A673 (cell line): ENCODE data around the gene MTHFD1L. TPM values are rescaled to one million over a fixed set of nuclear protein-coding genes. Genes with fewer than 3 reads are reported as not detected.

Source experiments
- BruUV-seq: library from RNA; stranded (reverse); fragments of 400-500 nt; replicated peaks from 2 replicates; lab custom pipeline; 2021; lab: Mats Ljungman, UMichigan
- CTCF ChIA-PET: fragments of 300-600 bp; sonication (Branson Sonifier 250); formaldehyde crosslinking; loops from one replicate; lab custom pipeline; 2022; ENCODE audit warnings: antibody characterized with exemption; lab: Charles Lee
- POLR2A ChIA-PET: fragments of 300-600 bp; sonication (Branson Sonifier 250); formaldehyde crosslinking; loops from one replicate; lab custom pipeline; 2022; ENCODE audit warnings: antibody characterized with exemption; ENCODE audit not compliant: low non-redundant PET; lab: Charles Lee
- DNase-seq: peaks from one replicate; pipeline ENCODE4 v3.0.0-alpha.2; 2015; ENCODE audit warnings: low spot score
- H3K27ac ChIP-seq: fragments of 200-600 bp; sonication (generic); 2 replicates; pipeline ENCODE4 v1.5.1; 2016; ENCODE audit warnings: mixed run types, low read depth, mild to moderate bottlenecking, mixed read lengths, antibody characterized with exemption, low read length; ENCODE audit not compliant: poor library complexity, severe bottlenecking
- H3K27me3 ChIP-seq: fragments of 200-600 bp; sonication (generic); replicated peaks from 2 replicates; pipeline ENCODE4 v1.6.1; 2017; ENCODE audit warnings: mixed run types, low read depth, mild to moderate bottlenecking, mixed read lengths, antibody characterized with exemption, low read length; ENCODE audit not compliant: insufficient read depth, poor library complexity
- H3K36me3 ChIP-seq: fragments of 200-600 bp; sonication (generic); 2 replicates; pipeline ENCODE4 v1.6.1; 2016; ENCODE audit warnings: mixed run types, mild to moderate bottlenecking, mixed read lengths, antibody characterized with exemption, low read length; ENCODE audit not compliant: insufficient read depth, poor library complexity, severe bottlenecking
- H3K4me1 ChIP-seq: fragments of 200-600 bp; sonication (generic); 2 replicates; pipeline ENCODE4 v1.6.1; 2017; ENCODE audit warnings: mixed run types, mild to moderate bottlenecking, mixed read lengths, antibody characterized with exemption, low read length; ENCODE audit not compliant: insufficient read depth, poor library complexity, severe bottlenecking
- H3K4me3 ChIP-seq: fragments of 200-600 bp; sonication (generic); 2 replicates; pipeline ENCODE4 v1.5.1; 2016; ENCODE audit warnings: low read depth, mixed run types, mild to moderate bottlenecking, mixed read lengths, low read length; ENCODE audit not compliant: poor library complexity, severe bottlenecking
- H3K9me3 ChIP-seq: fragments of 200-600 bp; sonication (generic); 2 replicates; pipeline ENCODE4 v1.6.1; 2016; ENCODE audit warnings: mixed run types, low read depth, mild to moderate bottlenecking, mixed read lengths, antibody characterized with exemption, low read length; ENCODE audit not compliant: poor library complexity, severe bottlenecking
- EZH2 ChIP-seq: fragments of 200-600 bp; sonication (generic); IDR thresholded peaks from 2 replicates; pipeline ENCODE4 v1.6.1; 2017; ENCODE audit warnings: borderline replicate concordance, low read depth, mild to moderate bottlenecking, mixed read lengths, antibody characterized with exemption, low read length; ENCODE audit not compliant: poor library complexity, severe bottlenecking
- intact Hi-C: fragments of 100-400 bp; cut with micrococcal nuclease; formaldehyde crosslinking; loops from one replicate; pipeline ENCODE4 v1.10.0; 2022; ENCODE audit not compliant: unreplicated experiment
- total RNA-seq: library from RNA; stranded (reverse); gene quantifications from 2 replicates; pipeline ENCODE4 v1.2.3, GENCODE V29; 2021
- TF ChIP-seq, protein P1 (sequence below): fragments of 300-800, 200-600 bp; sonication (generic); conservative IDR thresholded peaks from 2 replicates; pipeline ENCODE4 v1.5.1; 2017; ENCODE audit warnings: low read depth, mild to moderate bottlenecking, antibody characterized with exemption, low read length, moderate library complexity, mixed read lengths

Gene MTHFD1L
- total RNA-seq, 1 experiment from 2014 or later: 78.7 TPM

DNA sequence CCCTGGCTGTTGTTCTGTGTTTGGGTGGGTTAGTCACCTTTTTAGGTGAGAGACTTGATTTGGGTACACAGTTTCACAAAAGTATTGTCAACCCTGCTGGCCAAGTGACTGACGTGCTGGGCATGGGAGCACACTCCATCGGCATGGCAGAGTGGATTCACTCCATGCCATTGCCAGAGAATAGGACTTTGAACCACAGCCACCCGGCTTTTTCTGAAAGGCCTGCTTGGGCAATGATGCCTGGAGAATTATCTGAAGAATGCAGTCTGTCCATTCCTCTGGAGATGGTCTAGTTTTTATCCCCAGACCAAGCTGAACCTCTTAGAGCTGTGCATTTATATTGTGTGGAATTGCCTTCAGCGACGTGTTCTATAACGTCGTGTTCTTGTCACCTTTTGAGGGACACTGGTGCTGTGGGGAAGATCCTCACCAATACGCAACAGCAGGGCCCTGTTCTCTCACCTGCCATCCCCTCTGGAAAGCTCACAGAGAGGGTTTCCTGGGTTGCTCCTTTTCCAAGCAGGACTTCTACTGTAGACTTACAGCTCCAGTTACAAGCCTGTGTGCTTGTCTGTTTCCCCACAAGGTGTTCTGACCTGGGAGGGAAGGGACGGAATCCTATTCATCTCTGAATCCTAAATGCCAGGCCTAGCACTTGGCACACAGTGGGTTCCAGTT lies 190.9 kb downstream of the MTHFD1L start:
- POLR2A ChIA-PET: no interaction called here
- Histone ChIP-seq H3K4me1 (peaks cover 8% of the 10 kb centered on the region), H3K36me3 (peaks cover 4% of the 10 kb centered on the region), H3K27me3 (no peaks in the 10 kb centered on the region), H3K9me3 (no peaks in the 10 kb centered on the region), H3K4me3 (no peak overlapping the region), H3K27ac (no peak overlapping the region)
- CTCF ChIA-PET: no interaction called here
- no TSS peak for BruUV-seq
- no peak for DNase-seq
- no peak for TF ChIP-seq EZH2
- TF ChIP-seq, protein P1, sequence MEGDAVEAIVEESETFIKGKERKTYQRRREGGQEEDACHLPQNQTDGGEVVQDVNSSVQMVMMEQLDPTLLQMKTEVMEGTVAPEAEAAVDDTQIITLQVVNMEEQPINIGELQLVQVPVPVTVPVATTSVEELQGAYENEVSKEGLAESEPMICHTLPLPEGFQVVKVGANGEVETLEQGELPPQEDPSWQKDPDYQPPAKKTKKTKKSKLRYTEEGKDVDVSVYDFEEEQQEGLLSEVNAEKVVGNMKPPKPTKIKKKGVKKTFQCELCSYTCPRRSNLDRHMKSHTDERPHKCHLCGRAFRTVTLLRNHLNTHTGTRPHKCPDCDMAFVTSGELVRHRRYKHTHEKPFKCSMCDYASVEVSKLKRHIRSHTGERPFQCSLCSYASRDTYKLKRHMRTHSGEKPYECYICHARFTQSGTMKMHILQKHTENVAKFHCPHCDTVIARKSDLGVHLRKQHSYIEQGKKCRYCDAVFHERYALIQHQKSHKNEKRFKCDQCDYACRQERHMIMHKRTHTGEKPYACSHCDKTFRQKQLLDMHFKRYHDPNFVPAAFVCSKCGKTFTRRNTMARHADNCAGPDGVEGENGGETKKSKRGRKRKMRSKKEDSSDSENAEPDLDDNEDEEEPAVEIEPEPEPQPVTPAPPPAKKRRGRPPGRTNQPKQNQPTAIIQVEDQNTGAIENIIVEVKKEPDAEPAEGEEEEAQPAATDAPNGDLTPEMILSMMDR: no peak
- intact Hi-C loops: no loop called here

DNA sequence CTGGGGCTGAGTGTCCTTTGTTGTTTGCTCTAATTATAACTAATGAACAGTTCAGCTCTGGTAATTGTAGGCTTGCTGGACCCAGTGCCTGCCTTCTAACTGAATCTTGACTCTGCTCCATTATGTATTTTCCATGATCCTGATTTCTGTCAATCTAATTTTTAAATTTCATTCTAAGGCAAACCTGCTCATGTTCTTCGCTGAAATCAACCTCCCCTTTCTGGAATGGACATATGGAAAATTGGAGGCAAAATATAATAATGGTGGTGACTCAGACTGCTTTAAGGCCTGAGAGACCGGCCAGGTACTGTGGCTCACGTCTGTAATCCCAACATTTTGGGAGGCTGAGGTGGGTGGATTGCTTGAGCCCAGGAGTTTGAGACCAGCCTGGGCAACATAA lies 191.6 kb downstream of the MTHFD1L start:
- BruUV-seq: no TSS peak
- intact Hi-C loops: no loop called here
- Histone ChIP-seq H3K36me3 (no peaks in the 10 kb centered on the region), H3K4me1 (peaks cover 8% of the 10 kb centered on the region), H3K4me3 (no peak overlapping the region), H3K9me3 (no peaks in the 10 kb centered on the region), H3K27me3 (no peaks in the 10 kb centered on the region), H3K27ac (no peak overlapping the region)
- TF ChIP-seq, protein P1: no peak
- TF ChIP-seq EZH2: no peak
- no peak for DNase-seq
- ChIA-PET CTCF (no interaction called here), POLR2A (no interaction called here)

DNA sequence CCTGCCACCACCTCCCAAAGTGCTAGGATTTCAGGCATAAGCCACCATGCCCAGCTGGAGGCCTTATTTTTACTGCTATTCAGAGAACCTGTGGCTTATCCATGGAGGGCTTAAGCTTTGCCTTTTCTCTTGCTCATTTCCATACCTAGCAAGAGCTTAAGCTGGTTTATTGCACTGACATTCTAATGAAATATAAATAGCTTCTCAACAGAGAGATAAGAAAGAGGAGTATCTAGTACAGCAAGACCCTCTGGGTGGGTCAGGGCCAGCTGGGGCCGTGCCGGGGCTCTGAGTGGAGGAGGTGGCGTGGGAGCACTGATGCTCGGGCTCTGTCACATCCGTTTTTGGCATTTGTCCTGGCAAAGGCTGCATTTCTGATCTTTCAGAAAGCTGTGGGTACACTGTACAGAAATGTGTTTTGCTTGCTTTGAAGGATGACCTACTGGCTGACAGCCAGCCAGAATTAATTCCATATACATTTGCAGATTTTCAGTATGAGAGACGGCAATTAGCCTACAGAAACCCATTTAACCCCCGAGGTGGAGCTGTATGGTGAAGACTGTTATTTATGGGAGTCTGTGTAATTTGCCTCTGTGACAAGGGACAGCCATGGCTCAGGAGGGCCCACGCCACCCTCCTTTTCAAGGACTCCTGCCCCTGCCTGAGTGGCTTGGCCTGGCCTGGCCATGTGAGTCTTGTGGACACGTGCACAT lies 192.7 kb downstream of the MTHFD1L start:
- Histone ChIP-seq H3K9me3 (no peaks in the 10 kb centered on the region), H3K27me3 (no peaks in the 10 kb centered on the region), H3K36me3 (no peaks in the 10 kb centered on the region), H3K27ac (no peak overlapping the region), H3K4me3 (no peak overlapping the region), H3K4me1 (peaks cover 8% of the 10 kb centered on the region)
- intact Hi-C loops: no loop called here
- no TSS peak for BruUV-seq
- no peak for DNase-seq
- TF ChIP-seq EZH2: no peak
- TF ChIP-seq, protein P1: no peak
- ChIA-PET POLR2A (no interaction called here), CTCF (no interaction called here)
